Thoracic aorta (tissue), 2 donors: ENCODE measurements around the gene FAM193B. TPM values are rescaled to one million over a fixed set of nuclear protein-coding genes. Genes with fewer than 3 reads are reported as not detected.

Source experiments
- ATAC-seq: fragments of 150-250 bp; one replicate; pipeline ENCODE4 v1.8.0; 2017; ENCODE audit warnings: low read depth; ENCODE audit not compliant: insufficient number of reproducible peaks, low FRiP score
- DNase-seq: peaks from one replicate; pipeline ENCODE4 v3.0.0-alpha.2; 2020; ENCODE audit warnings: low spot score
- H3K27ac ChIP-seq, 2 donors: fragments of 200-600 bp; sonication (generic); 1 replicate in 1 of 2; 2 replicates in 1 of 2; pipeline ENCODE4 v1.5.1; 2016; ENCODE audit warnings: mild to moderate bottlenecking in 2 of 2, moderate library complexity in 2 of 2
- H3K27me3 ChIP-seq: fragments of 200-600 bp; sonication (generic); replicated peaks from 2 replicates; pipeline ENCODE4 v1.6.0; 2016; ENCODE audit warnings: mild to moderate bottlenecking; ENCODE audit not compliant: insufficient read depth
- H3K36me3 ChIP-seq: fragments of 200-600 bp; sonication (generic); one replicate; pipeline ENCODE4 v1.5.1; 2016
- H3K4me1 ChIP-seq, 2 donors: fragments of 200-600 bp; sonication (generic); 1 replicate in 1 of 2; 2 replicates in 1 of 2; pipeline versions ENCODE4 v1.5.1 to v1.6.0; 2016; ENCODE audit warnings: low read depth in 2 of 2, mild to moderate bottlenecking in 1 of 2; ENCODE audit not compliant: control insufficient read depth in 1 of 2
- H3K4me3 ChIP-seq: fragments of 200-600 bp; sonication (generic); 2 replicates; pipeline ENCODE4 v1.5.1; 2016; ENCODE audit warnings: mild to moderate bottlenecking
- H3K9me3 ChIP-seq: fragments of 200-600 bp; sonication (generic); 2 replicates; pipeline ENCODE4 v1.5.1; 2016
- CTCF ChIP-seq: fragments of 200-600 bp; sonication (generic); IDR thresholded peaks from one replicate; pipeline ENCODE4 v1.5.1; 2019; ENCODE audit warnings: antibody characterized with exemption
- total RNA-seq, 2 donors: library from RNA; depleted of rRNA; stranded (reverse); fragments of >200 nt; gene quantifications; one replicate each; pipeline versions ENCODE4 v1.1.0 to v1.2.3, GENCODE V29; 2016

Gene FAM193B
- total RNA-seq, 2 donors from 2014 or later = 76.6 to 103 TPM

- Histone ChIP-seq H3K27me3 (no peaks in the 10 kb centered on the region), H3K9me3 (no peaks in the 10 kb centered on the region), H3K4me1 (peaks cover 20 to 57% of the 10 kb centered on the region in 2 donors), H3K4me3 (peak overlapping the region; percentile 75), H3K36me3 (no peaks in the 10 kb centered on the region), H3K27ac (peak overlapping the region; percentile 72 to 74)
- DNase-seq = no peak
- TF ChIP-seq CTCF = no peak
- ATAC-seq = no peak
These were observed 1.4 kb downstream of the FAM193B start for GRCh38 chr5:177552839-177553455.

- no peaks in the 10 kb centered on the region for H3K36me3 ChIP-seq
- H3K9me3 ChIP-seq = no peaks in the 10 kb centered on the region
- peaks cover 39 to 81% of the 10 kb centered on the region in 2 donors for H3K4me1 ChIP-seq
- no peak for ATAC-seq
- TF ChIP-seq CTCF = no peak
- H3K27me3 ChIP-seq = no peaks in the 10 kb centered on the region
- DNase-seq = no peak
- H3K4me3 ChIP-seq = no peak overlapping the region
- H3K27ac ChIP-seq = no peak overlapping the region
These were observed 4.2 kb downstream of the FAM193B start for GRCh38 chr5:177550122-177550521.

- Histone ChIP-seq H3K27ac (peak overlapping the region; percentile 18 to 32), H3K4me1 (peaks cover 45 to 91% of the 10 kb centered on the region in 2 donors), H3K27me3 (no peaks in the 10 kb centered on the region), H3K36me3 (no peaks in the 10 kb centered on the region), H3K4me3 (no peak overlapping the region), H3K9me3 (no peaks in the 10 kb centered on the region)
- ATAC-seq = no peak
- no peak for DNase-seq
- no peak for TF ChIP-seq CTCF
These were observed 5.9 kb downstream of the FAM193B start for GRCh38 chr5:177548495-177548894.

- ATAC-seq (no peak), DNase-seq (no peak)
- H3K36me3 ChIP-seq = no peaks in the 10 kb centered on the region
- H3K27me3 ChIP-seq = no peaks in the 10 kb centered on the region
- H3K27ac ChIP-seq = peak overlapping the region; percentile 18 to 32
- no peak overlapping the region for H3K4me3 ChIP-seq
- no peaks in the 10 kb centered on the region for H3K9me3 ChIP-seq
- no peak for TF ChIP-seq CTCF
- peaks cover 37 to 91% of the 10 kb centered on the region in 2 donors for H3K4me1 ChIP-seq
These were observed 6.6 kb downstream of the FAM193B start for GRCh38 chr5:177547736-177548135.

- H3K4me1 ChIP-seq = peaks cover 37 to 87% of the 10 kb centered on the region in 2 donors
- ATAC-seq = peak; percentile 94
These were observed 8.1 kb downstream of the FAM193B start for GRCh38 chr5:177546258-177546741.

More at GRCh38 chr5:177546258-177546741, 8.1 kb downstream of the FAM193B start:
- peak overlapping the region; percentile 81 to 90 for H3K27ac ChIP-seq
- no peak for TF ChIP-seq CTCF
- no peaks in the 10 kb centered on the region for H3K9me3 ChIP-seq
- no peaks in the 10 kb centered on the region for H3K36me3 ChIP-seq
- H3K4me3 ChIP-seq = no peak overlapping the region
- no peaks in the 10 kb centered on the region for H3K27me3 ChIP-seq
- peak; percentile 65 for DNase-seq
